ENCODE results near the gene MTO1.

DNA sequence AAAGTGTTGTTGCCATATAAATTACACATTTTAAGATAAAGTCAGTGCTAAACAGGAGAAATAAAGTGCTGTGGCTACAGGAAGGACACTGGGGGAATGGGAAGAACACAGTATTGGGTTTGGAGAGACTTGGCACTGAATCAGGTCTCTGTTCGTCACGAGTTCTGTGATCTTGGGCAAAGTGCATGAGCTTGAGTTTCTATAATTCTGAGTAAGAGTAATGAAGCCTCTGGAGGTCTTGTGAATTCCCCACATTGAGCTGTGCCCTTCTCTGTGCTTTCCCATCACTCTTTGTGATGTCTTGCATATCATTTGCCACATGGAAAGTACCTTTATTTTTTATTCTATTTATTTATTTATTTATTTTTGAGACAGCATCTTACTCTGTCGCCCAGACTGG, 76.1 kb downstream of the MTO1 start:
- TF ChIP-seq, protein P1, sequence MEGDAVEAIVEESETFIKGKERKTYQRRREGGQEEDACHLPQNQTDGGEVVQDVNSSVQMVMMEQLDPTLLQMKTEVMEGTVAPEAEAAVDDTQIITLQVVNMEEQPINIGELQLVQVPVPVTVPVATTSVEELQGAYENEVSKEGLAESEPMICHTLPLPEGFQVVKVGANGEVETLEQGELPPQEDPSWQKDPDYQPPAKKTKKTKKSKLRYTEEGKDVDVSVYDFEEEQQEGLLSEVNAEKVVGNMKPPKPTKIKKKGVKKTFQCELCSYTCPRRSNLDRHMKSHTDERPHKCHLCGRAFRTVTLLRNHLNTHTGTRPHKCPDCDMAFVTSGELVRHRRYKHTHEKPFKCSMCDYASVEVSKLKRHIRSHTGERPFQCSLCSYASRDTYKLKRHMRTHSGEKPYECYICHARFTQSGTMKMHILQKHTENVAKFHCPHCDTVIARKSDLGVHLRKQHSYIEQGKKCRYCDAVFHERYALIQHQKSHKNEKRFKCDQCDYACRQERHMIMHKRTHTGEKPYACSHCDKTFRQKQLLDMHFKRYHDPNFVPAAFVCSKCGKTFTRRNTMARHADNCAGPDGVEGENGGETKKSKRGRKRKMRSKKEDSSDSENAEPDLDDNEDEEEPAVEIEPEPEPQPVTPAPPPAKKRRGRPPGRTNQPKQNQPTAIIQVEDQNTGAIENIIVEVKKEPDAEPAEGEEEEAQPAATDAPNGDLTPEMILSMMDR (IDR thresholded peaks at IDR 0.05) = no peak
- TF ChIP-seq ETV6 (CRISPR knock-in tag; IDR thresholded peaks at IDR 0.05) (no peak), OVOL2 (CRISPR knock-in tag; IDR thresholded peaks at IDR 0.05; ENCODE audit: borderline replicate concordance) (no peak), SOX15 (CRISPR knock-in tag; IDR thresholded peaks at IDR 0.05) (no peak), GABPB1 (CRISPR knock-in tag; IDR thresholded peaks at IDR 0.05) (no peak), ZNF121 (CRISPR knock-in tag; IDR thresholded peaks at IDR 0.05) (no peak), ATF1 (CRISPR knock-in tag; IDR thresholded peaks at IDR 0.05) (no peak)
- TF ChIP-seq, protein P2, sequence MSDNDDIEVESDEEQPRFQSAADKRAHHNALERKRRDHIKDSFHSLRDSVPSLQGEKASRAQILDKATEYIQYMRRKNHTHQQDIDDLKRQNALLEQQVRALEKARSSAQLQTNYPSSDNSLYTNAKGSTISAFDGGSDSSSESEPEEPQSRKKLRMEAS (CRISPR knock-in tag; IDR thresholded peaks at IDR 0.05) = no peak

Measured in WTC11 (cell line).